HG03565 (cell line): ENCODE data around the gene PJA1.

Experiments used
- ATAC-seq: cut with Tn5 transposase; IDR thresholded peaks from one replicate; pipeline ENCODE4 v1.9.1; 2021; ENCODE audit warnings: mild to moderate bottlenecking, moderate library complexity; ENCODE audit not compliant: unreplicated experiment

Gene PJA1

GRCh38 chrX:69144838-69145680, 20.2 kb downstream of the PJA1 start:
- no peak for ATAC-seq

GRCh38 chrX:69143530-69143929, 21.7 kb downstream of the PJA1 start:
- ATAC-seq: no peak

- ATAC-seq: no peak
Measured at GRCh38 chrX:69142788-69143469, 22.3 kb downstream of the PJA1 start.

GRCh38 chrX:69140837-69141236, 24.4 kb downstream of the PJA1 start:
- ATAC-seq: no peak

- ATAC-seq: no peak
Measured at GRCh38 chrX:69139516-69139915, 25.7 kb downstream of the PJA1 start.

- ATAC-seq: no peak
Measured at GRCh38 chrX:69138512-69138911, 26.7 kb downstream of the PJA1 start.

GRCh38 chrX:69138118-69138390, 27.2 kb downstream of the PJA1 start:
- no peak for ATAC-seq

GRCh38 chrX:69137371-69138117, 27.7 kb downstream of the PJA1 start:
- no peak for ATAC-seq

GRCh38 chrX:69136546-69137331, 28.5 kb downstream of the PJA1 start:
- no peak for ATAC-seq

GRCh38 chrX:69133921-69134542, 31.2 kb downstream of the PJA1 start:
- ATAC-seq: no peak

GRCh38 chrX:69131886-69132285, 33.4 kb downstream of the PJA1 start:
- ATAC-seq: no peak

GRCh38 chrX:69130439-69130838, 34.8 kb downstream of the PJA1 start:
- ATAC-seq: no peak

GRCh38 chrX:69128588-69128987, 36.7 kb downstream of the PJA1 start:
- no peak for ATAC-seq

- ATAC-seq: no peak
Measured at GRCh38 chrX:69127466-69127865, 37.8 kb downstream of the PJA1 start.

- no peak for ATAC-seq
Measured at GRCh38 chrX:69126642-69127041, 38.6 kb downstream of the PJA1 start.

GRCh38 chrX:69125094-69125493, 40.2 kb downstream of the PJA1 start:
- ATAC-seq: no peak

- no peak for ATAC-seq
Measured at GRCh38 chrX:69124108-69124507, 41.1 kb downstream of the PJA1 start.

GRCh38 chrX:69123481-69123880, 41.8 kb downstream of the PJA1 start:
- no peak for ATAC-seq

- ATAC-seq: no peak
Measured at GRCh38 chrX:69121321-69122000, 43.8 kb downstream of the PJA1 start.

GRCh38 chrX:69120476-69120875, 44.8 kb downstream of the PJA1 start:
- ATAC-seq: no peak
